Activated B cell treated with CpG ODN at 0.5 μM for 24 hours (primary cell): ENCODE measurements around the gene C11orf58. TPM values are rescaled to one million over a fixed set of nuclear protein-coding genes. Genes with fewer than 3 reads are reported as not detected.

Experiments used
- ATAC-seq: fragments of 200-7000 bp; cut with Tn5 transposase; one replicate; pipeline ENCODE4 v1.10.0; 2021; ENCODE audit warnings: low read depth, mild to moderate bottlenecking, moderate library complexity
- CTCF ChIA-PET: fragments of 350-600 bp; sonication (Branson Sonifier 250); formaldehyde crosslinking; loops from one replicate; lab custom pipeline; 2021; ENCODE audit warnings: antibody characterized with exemption; lab: Charles Lee
- POLR2A ChIA-PET: fragments of 350-600 bp; sonication (Branson Sonifier 250); formaldehyde crosslinking; loops from one replicate; lab custom pipeline; 2021; ENCODE audit warnings: antibody characterized with exemption; lab: Charles Lee
- DNase-seq: peaks from one replicate; pipeline ENCODE4 v3.0.0; 2022
- H3K27ac Mint-ChIP-seq: one replicate; pipeline ENCODE4 v1.8.0; 2020; ENCODE audit warnings: mixed read lengths
- H3K27me3 Mint-ChIP-seq: one replicate; pipeline ENCODE4 v1.8.0; 2021; ENCODE audit warnings: mixed read lengths
- H3K36me3 Mint-ChIP-seq: one replicate; pipeline ENCODE4 v1.8.0; 2021; ENCODE audit warnings: low read depth, mixed read lengths
- H3K4me1 Mint-ChIP-seq: one replicate; pipeline ENCODE4 v1.8.0; 2021; ENCODE audit warnings: mixed read lengths
- H3K4me3 Mint-ChIP-seq: one replicate; pipeline ENCODE4 v1.8.0; 2020; ENCODE audit warnings: mild to moderate bottlenecking, mixed read lengths
- H3K9me3 Mint-ChIP-seq: one replicate; pipeline ENCODE4 v1.8.0; 2020; ENCODE audit warnings: mixed read lengths
- intact Hi-C: fragments of 100-400 bp; cut with micrococcal nuclease; formaldehyde crosslinking; loops from one replicate; pipeline ENCODE4 v1.15.1; 2024
- total RNA-seq: library from RNA; stranded (reverse); gene quantifications from 2 replicates; pipeline ENCODE4 v1.2.3, GENCODE V29; 2022
- TF ChIP-seq, protein P1 (sequence below): fragments of 200-600 bp; IDR thresholded peaks from one replicate; pipeline ENCODE4 v1.8.0; 2022; ENCODE audit warnings: antibody characterized with exemption, mild to moderate bottlenecking

The C11orf58 gene
- total RNA-seq, 1 donor from 2014 or later = 130 TPM

DNA sequence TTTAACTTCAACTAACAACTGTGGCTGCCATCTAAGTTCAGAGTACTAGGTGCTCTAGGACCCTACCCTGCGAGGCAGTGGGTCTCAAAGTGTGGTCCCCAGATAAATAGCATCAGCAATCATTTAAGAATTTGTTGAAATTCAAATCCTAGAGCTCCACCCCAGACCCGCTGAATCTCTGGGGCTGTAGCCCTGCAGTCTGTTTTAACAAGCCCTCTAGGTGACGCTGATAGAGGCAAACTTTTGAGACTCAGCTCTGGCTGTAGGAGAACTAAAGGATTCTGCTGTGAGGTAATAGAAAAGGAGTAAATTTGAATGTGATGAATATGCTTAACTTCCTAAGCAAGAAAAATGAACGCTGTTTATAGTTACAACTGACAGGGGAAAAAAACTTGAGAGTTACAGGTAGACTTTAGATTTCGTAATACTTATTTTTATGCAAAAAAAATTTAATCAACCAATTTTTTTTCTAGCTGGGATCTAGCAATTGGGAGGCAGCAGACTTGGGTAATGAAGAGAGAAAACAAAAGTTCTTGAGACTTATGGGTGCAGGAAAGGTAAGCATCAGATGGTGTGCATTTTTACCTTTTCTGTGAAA, 5.8 kb downstream of the C11orf58 start:
- Mint-ChIP-seq H3K27me3 (no peaks in the 10 kb centered on the region), H3K4me1 (peaks cover 36% of the 10 kb centered on the region), H3K4me3 (no peak overlapping the region), H3K27ac (no peak overlapping the region), H3K36me3 (peaks cover 67% of the 10 kb centered on the region), H3K9me3 (no peaks in the 10 kb centered on the region)
- ChIA-PET POLR2A (no interaction called here), CTCF (no interaction called here)
- intact Hi-C loops = no loop called here
- no peak for DNase-seq
- ATAC-seq = no peak
- TF ChIP-seq, protein P1, sequence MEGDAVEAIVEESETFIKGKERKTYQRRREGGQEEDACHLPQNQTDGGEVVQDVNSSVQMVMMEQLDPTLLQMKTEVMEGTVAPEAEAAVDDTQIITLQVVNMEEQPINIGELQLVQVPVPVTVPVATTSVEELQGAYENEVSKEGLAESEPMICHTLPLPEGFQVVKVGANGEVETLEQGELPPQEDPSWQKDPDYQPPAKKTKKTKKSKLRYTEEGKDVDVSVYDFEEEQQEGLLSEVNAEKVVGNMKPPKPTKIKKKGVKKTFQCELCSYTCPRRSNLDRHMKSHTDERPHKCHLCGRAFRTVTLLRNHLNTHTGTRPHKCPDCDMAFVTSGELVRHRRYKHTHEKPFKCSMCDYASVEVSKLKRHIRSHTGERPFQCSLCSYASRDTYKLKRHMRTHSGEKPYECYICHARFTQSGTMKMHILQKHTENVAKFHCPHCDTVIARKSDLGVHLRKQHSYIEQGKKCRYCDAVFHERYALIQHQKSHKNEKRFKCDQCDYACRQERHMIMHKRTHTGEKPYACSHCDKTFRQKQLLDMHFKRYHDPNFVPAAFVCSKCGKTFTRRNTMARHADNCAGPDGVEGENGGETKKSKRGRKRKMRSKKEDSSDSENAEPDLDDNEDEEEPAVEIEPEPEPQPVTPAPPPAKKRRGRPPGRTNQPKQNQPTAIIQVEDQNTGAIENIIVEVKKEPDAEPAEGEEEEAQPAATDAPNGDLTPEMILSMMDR = no peak

DNA sequence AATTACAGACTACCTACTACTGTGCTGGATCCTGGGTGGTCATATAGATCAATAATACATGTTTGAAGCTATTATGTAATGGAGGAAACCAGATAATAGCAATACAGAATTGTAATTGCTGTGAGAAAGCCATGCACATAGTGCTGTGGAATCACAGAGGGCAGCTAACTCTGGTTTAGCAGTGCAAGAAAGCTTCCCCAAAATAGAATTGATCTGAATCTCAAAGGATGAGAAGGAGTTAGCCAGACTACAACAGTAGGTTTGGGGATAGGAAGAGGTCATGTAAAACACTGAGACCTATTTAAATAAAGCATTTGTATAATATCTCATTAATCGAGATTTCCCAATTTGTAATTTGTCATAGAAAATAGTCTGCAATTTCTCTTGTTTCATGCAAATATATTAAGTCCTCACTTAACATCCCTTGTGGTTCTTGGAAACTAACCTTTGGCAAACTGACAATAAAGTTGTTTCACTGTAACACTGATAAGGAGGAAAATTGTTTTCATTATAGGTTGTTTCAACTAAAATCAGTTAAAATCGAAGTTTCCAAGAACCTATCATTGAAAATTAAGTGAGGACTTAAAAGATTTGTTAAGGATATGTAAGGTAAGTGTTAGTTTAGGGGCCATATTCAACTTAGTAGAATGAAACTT, 7.6 kb downstream of the C11orf58 start:
- CTCF ChIA-PET = no interaction called here
- TF ChIP-seq, protein P1 = no peak
- Mint-ChIP-seq H3K36me3 (peaks cover 80% of the 10 kb centered on the region), H3K27ac (no peak overlapping the region), H3K4me1 (peaks cover 35% of the 10 kb centered on the region), H3K27me3 (no peaks in the 10 kb centered on the region), H3K4me3 (no peak overlapping the region), H3K9me3 (no peaks in the 10 kb centered on the region)
- ATAC-seq = no peak
- DNase-seq = no peak
- POLR2A ChIA-PET = no interaction called here
- intact Hi-C loops = no loop called here

DNA sequence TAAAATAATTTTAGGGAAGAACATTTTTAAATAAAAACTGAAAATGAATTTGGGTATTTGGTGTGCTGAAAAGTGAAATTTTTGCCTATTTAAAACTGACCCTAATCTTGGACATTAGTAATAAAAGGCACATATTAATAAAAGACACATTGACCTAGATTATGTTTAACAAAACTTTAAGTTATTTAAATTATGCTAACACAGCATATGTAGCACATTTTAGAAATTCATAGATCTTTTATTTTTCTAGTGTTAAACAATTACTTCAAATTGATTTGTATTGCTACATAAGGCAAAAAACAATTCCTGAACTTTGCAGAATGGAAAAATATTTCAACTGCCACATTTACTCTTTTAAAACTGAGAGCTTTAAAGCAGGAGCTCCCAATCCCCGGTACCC, 10.6 kb downstream of the C11orf58 start:
- Mint-ChIP-seq H3K4me1 (peaks cover 15% of the 10 kb centered on the region), H3K36me3 (peaks cover 89% of the 10 kb centered on the region), H3K27ac (no peak overlapping the region), H3K27me3 (no peaks in the 10 kb centered on the region), H3K4me3 (no peak overlapping the region), H3K9me3 (no peaks in the 10 kb centered on the region)
- ATAC-seq = no peak
- POLR2A ChIA-PET = no interaction called here
- intact Hi-C loops = no loop called here
- TF ChIP-seq, protein P1 = no peak
- CTCF ChIA-PET = interaction anchor here (1.2 kb wide), 1 partner anchor 13 kb away, joined by 3 read pairs; no protein-coding TSS in a partner anchor
- no peak for DNase-seq

DNA sequence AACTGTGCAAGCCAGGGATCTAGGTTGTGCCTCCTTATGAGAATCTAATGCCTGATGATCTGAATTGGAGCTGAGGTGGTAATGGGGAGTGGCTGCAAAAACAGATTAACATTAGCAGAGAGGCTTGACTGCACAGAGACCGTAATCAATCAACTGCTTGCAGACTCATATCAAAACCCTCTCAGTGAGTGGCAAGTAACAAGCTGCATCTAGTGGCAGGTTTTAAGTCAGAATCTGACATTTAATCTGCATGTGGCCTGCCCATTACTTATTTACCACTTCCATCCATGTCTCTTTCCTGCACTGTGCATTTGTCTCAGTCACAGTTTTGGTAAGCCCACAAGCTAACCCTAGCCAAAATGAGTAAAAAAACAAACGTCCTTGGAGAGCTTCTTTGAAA, 11.2 kb downstream of the C11orf58 start:
- Mint-ChIP-seq H3K9me3 (no peaks in the 10 kb centered on the region), H3K4me1 (peaks cover 9% of the 10 kb centered on the region), H3K36me3 (peaks cover 87% of the 10 kb centered on the region), H3K27ac (no peak overlapping the region), H3K4me3 (no peak overlapping the region), H3K27me3 (no peaks in the 10 kb centered on the region)
- DNase-seq (no peak), ATAC-seq (no peak)
- CTCF ChIA-PET = interaction anchor here (1.2 kb wide), 1 partner anchor 12 kb away, joined by 3 read pairs; no protein-coding TSS in a partner anchor
- TF ChIP-seq, protein P1 = no peak
- intact Hi-C loops = no loop called here
- POLR2A ChIA-PET = interaction anchor here (1.7 kb wide), 1 partner anchor 11 kb away, joined by 10 read pairs; the partner anchor contains the start of gene C11orf58

DNA sequence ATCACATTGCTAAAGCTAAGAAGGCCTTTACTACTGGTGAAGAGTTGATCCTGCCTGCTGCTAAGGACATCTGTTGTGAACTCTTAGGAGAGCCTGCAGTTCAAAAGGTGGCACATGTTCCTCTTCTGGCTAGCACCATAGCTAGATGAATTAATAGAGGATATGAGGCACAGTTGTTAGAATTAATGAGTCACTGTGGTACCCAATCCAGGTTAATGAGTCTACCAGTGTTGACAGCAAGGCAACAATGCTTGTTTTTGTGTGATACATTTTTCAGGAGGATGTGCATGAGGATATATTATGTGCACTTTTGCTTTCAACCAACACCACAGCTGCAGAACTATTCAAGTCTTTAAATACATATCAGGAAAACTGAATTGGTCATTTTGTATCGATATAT, 12.0 kb downstream of the C11orf58 start:
- CTCF ChIA-PET = no interaction called here
- POLR2A ChIA-PET = interaction anchor here (1.7 kb wide), 1 partner anchor 12 kb away, joined by 10 read pairs; the partner anchor contains the start of gene C11orf58
- TF ChIP-seq, protein P1 = no peak
- DNase-seq (no peak), ATAC-seq (no peak)
- H3K4me1 Mint-ChIP-seq = peaks cover 1% of the 10 kb centered on the region
- H3K4me3 Mint-ChIP-seq = no peak overlapping the region
- H3K36me3 Mint-ChIP-seq = peaks cover 84% of the 10 kb centered on the region
- intact Hi-C loops = no loop called here
- H3K27ac Mint-ChIP-seq = no peak overlapping the region
- H3K27me3 Mint-ChIP-seq = no peaks in the 10 kb centered on the region
- no peaks in the 10 kb centered on the region for H3K9me3 Mint-ChIP-seq
